Measurements from ENCODE around the gene PLEKHA5.
"Not testable (repeated sequence)": the region's sequence is repeated elsewhere in the genome, so short reads cannot be mapped to it uniquely, and the experiment has no call there.

PLEKHA5 gene

GRCh38 chr12:19223018-19223417 lies 93.5 kb downstream of the PLEKHA5 start:
- no peak for DNase-seq (ENCODE audit: low read depth, low spot score)
- no peak overlapping the region for H3K4me3 ChIP-seq (ENCODE audit: low read depth, low read length)
- TF ChIP-seq CTCF (IDR thresholded peaks at IDR 0.05; ENCODE audit: insufficient read depth, low read length, missing control alignments), result no peak
- ChIA-PET POLR2A (no interaction called here), CTCF (interaction anchor here (0.6 to 2.3 kb wide), 9 partner anchors 8 to 792 kb away, joined by 3 to 12 read pairs (median 4); no protein-coding TSS in a partner anchor)

GRCh38 chr12:19223695-19224094 lies 94.2 kb downstream of the PLEKHA5 start:
- POLR2A ChIA-PET, result no interaction called here
- CTCF ChIA-PET, result interaction anchor here (0.6 to 2.3 kb wide), 7 partner anchors 9 to 793 kb away, joined by 3 to 12 read pairs (median 4); no protein-coding TSS in a partner anchor
- DNase-seq (ENCODE audit: low read depth, low spot score), result no peak
- TF ChIP-seq CTCF (IDR thresholded peaks at IDR 0.05; ENCODE audit: insufficient read depth, low read length, missing control alignments), result no peak
- H3K4me3 ChIP-seq (ENCODE audit: low read depth, low read length), result no peak overlapping the region

GRCh38 chr12:19224746-19225145 lies 95.2 kb downstream of the PLEKHA5 start:
- TF ChIP-seq CTCF (IDR thresholded peaks at IDR 0.05; ENCODE audit: insufficient read depth, low read length, missing control alignments), result no peak
- ChIA-PET CTCF (no interaction called here), POLR2A (no interaction called here)
- no peak overlapping the region for H3K4me3 ChIP-seq (ENCODE audit: low read depth, low read length)
- DNase-seq (ENCODE audit: low read depth, low spot score), result no peak

- POLR2A ChIA-PET, result no interaction called here
- CTCF ChIA-PET, result no interaction called here
- TF ChIP-seq CTCF (IDR thresholded peaks at IDR 0.05; ENCODE audit: insufficient read depth, low read length, missing control alignments), result no peak
- H3K4me3 ChIP-seq (ENCODE audit: low read depth, low read length), result no peak overlapping the region
- no peak for DNase-seq (ENCODE audit: low read depth, low spot score)
Measured at GRCh38 chr12:19227190-19227879, 97.8 kb downstream of the PLEKHA5 start.

- no peak for TF ChIP-seq CTCF (IDR thresholded peaks at IDR 0.05; ENCODE audit: insufficient read depth, low read length, missing control alignments)
- DNase-seq (ENCODE audit: low read depth, low spot score), result no peak
- ChIA-PET CTCF (no interaction called here), POLR2A (no interaction called here)
- H3K4me3 ChIP-seq (ENCODE audit: low read depth, low read length), result no peak overlapping the region
Measured at GRCh38 chr12:19227880-19228210, 98.3 kb downstream of the PLEKHA5 start.

GRCh38 chr12:19229021-19229420 lies 99.5 kb downstream of the PLEKHA5 start:
- H3K4me3 ChIP-seq (ENCODE audit: low read depth, low read length); DNase-seq (ENCODE audit: low read depth, low spot score); CTCF ChIA-PET; POLR2A ChIA-PET: not testable (repeated sequence)

- DNase-seq (ENCODE audit: low read depth, low spot score), result no peak
- no peak overlapping the region for H3K4me3 ChIP-seq (ENCODE audit: low read depth, low read length)
- TF ChIP-seq CTCF (IDR thresholded peaks at IDR 0.05; ENCODE audit: insufficient read depth, low read length, missing control alignments), result no peak
- ChIA-PET POLR2A (no interaction called here), CTCF (no interaction called here)
Measured at GRCh38 chr12:19230299-19230866, 100.8 kb downstream of the PLEKHA5 start.
